DMS53 (cell line): ENCODE results near the gene FAM174C.
A peak's percentile ranks its signal among the peaks of the same experiment; 100 is the strongest.

ENCODE experiments used
- DNase-seq: peaks from one replicate; lab custom pipeline; 2025; lab: John Stamatoyannopoulos, UW

The FAM174C gene

GRCh38 chr19:1275260-1275975 is at the start of gene FAM174C:
Gene FAM174C (plus strand): TSS chr19:1275530. CDS start chr19:1275550, 20 bp downstream.
- DNase-seq = peak; percentile 98

GRCh38 chr19:1226227-1226518 is 49.2 kb upstream of the FAM174C start:
- DNase-seq = no peak

GRCh38 chr19:1226522-1227303 is 48.6 kb upstream of the FAM174C start:
- DNase-seq = no peak

- no peak for DNase-seq
Observed at GRCh38 chr19:1227304-1228054, 47.9 kb upstream of the FAM174C start.

- DNase-seq = no peak
Observed at GRCh38 chr19:1228161-1228957, 47.0 kb upstream of the FAM174C start.

GRCh38 chr19:1229056-1229923 is 46.0 kb upstream of the FAM174C start:
- DNase-seq = no peak

GRCh38 chr19:1229924-1230782 is 45.2 kb upstream of the FAM174C start:
- no peak for DNase-seq

GRCh38 chr19:1230783-1231489 is 44.4 kb upstream of the FAM174C start:
- DNase-seq = no peak

- DNase-seq = peak; percentile 52
Observed at GRCh38 chr19:1231729-1232637, 43.3 kb upstream of the FAM174C start.

GRCh38 chr19:1232652-1233072 is 42.7 kb upstream of the FAM174C start:
- DNase-seq = no peak

GRCh38 chr19:1233115-1233667 is 42.1 kb upstream of the FAM174C start:
- no peak for DNase-seq

GRCh38 chr19:1234051-1234954 is 41.0 kb upstream of the FAM174C start:
- DNase-seq = no peak

- DNase-seq = no peak
Observed at GRCh38 chr19:1234955-1235380, 40.4 kb upstream of the FAM174C start.

- DNase-seq = no peak
Observed at GRCh38 chr19:1235625-1236538, 39.4 kb upstream of the FAM174C start.

GRCh38 chr19:1236576-1236975 is 38.8 kb upstream of the FAM174C start:
- DNase-seq = no peak
